Transverse colon (tissue), 4 donors: ENCODE measurements around the gene VAT1.

Source experiments
- CTCF ChIP-seq, 5 experiments: fragments of 200-600 bp in 3 of 5; fragments of 450-650 bp in 2 of 5; sonication (generic) in 3 of 5; IDR thresholded peaks; 1 replicate in 2 of 5; 2 replicates in 3 of 5; pipeline ENCODE4 v1.5.1; 2016 to 2017; ENCODE audit warnings: antibody characterized with exemption in 5 of 5, inconsistent platforms in 3 of 5, mild to moderate bottlenecking in 2 of 5, moderate library complexity in 1 of 5
- EP300 ChIP-seq: sonication (generic); formaldehyde crosslinking; IDR thresholded peaks from one replicate; pipeline ENCODE4 v1.6.1; 2017; ENCODE audit warnings: antibody characterized with exemption, low read depth
- POLR2A ChIP-seq: fragments of 450-650 bp; IDR thresholded peaks from one replicate; pipeline ENCODE4 v1.6.1; 2016; ENCODE audit warnings: antibody characterized with exemption, mild to moderate bottlenecking, moderate library complexity
- POLR2AphosphoS5 ChIP-seq, 3 donors: sonication (generic); formaldehyde crosslinking; IDR thresholded peaks; one replicate each; pipeline ENCODE4 v1.6.1; 2016; ENCODE audit warnings: antibody characterized with exemption in 3 of 3

GRCh38 chr17:43069368-43069898 is 47.2 kb upstream of the VAT1 start:
- TF ChIP-seq CTCF (IDR thresholded peaks at IDR 0.05), result no peak
- no peak for TF ChIP-seq POLR2A
- TF ChIP-seq EP300, result no peak
- TF ChIP-seq POLR2AphosphoS5 (IDR thresholded peaks at IDR 0.05), result no peak
